Mucosa of gallbladder (tissue), 1 donor: Measurements from ENCODE around the gene CELSR3. TPM values are rescaled to one million over a fixed set of nuclear protein-coding genes. Genes with fewer than 3 reads are reported as not detected.

Source experiments
- DNase-seq: peaks from one replicate; pipeline ENCODE4 v3.0.0-alpha.2; 2020; ENCODE audit warnings: low spot score
- total RNA-seq: library from RNA; stranded (reverse); gene quantifications from one replicate; pipeline ENCODE4 v1.2.1, GENCODE V29; 2021
- donor health status: DM: no; HTN: no; CAD: no.

The CELSR3 gene
- total RNA-seq, 1 donor from 2014 or later, result 0.75 TPM

GRCh38 chr3:48662145-48662752 is 437 bp downstream of the CELSR3 start:
- DNase-seq, result no peak

DNA sequence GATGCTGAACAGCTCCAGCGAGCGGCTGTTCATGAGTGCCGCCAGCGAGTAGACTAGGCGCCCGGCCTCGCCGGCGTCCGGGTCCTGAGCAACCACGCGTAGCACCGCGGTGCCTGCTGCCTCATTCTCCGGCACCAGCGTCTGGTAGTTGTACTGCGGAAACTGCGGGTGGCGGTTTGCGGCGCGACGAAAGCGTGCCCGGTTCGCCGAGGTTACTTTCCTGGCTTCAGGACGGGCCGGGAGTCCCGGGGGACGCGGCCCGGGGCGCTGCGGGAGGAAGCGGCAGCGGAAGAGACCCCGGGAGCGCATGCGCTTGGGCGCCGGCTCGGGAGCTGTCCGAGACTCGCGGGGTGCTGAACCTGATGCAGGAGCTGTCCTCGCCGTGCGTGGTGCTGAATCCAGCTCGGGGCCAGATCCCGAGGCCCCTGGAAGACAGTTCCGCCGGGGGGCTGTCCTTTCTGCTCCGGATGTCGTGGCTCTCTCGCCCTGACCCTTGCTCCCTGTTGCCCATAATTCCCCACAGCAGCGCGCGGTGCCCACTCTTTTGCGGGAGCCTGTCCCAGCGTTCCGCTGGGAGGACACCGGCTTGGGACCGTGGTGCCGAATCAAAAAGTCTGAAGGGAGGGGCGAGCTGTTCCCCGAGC is 1.1 kb downstream of the CELSR3 start:
- peak; percentile 70 for DNase-seq

GRCh38 chr3:48660800-48661400 is 1.8 kb downstream of the CELSR3 start:
- no peak for DNase-seq

GRCh38 chr3:48656841-48657281 is 5.8 kb downstream of the CELSR3 start:
- no peak for DNase-seq

DNA sequence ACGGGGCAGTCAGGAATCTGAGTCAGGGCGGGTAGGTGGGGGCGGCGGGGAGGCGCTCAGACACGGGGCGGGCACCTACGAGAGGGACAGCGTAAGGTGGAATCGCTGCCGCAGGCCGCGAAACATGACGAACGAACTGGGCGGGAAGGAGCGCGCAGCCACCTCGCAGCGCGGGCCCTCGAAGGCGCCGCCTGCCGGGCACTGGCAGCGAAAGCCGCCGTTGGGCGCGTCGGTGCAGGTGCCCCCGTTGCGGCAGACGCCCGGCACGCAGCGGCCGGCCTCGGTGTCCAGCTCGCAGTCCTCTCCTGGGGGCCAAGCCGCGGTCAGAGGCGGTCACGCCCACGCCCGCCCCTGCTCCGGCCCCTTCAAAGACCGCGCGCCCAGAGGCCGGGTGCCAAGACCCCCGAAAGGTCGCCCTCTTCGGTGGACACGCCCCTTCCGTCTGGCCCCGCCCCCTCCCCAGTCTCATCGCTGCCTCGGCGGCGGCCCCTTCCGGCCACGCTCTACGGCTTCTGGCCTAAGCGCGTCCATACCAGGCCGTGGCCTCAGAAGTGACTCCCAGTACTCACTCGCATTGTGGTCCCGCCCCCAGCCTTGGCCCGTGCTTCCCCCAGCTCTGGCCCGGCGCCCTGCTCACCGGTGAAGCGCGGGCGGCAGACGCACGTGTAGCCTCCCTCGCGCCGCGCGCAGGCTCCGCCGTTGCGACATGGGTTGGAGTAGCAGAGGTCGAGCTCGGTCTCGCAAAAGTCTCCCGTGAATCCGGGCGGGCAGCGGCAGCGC is 6.4 kb downstream of the CELSR3 start:
- peak; percentile 76 for DNase-seq

DNA sequence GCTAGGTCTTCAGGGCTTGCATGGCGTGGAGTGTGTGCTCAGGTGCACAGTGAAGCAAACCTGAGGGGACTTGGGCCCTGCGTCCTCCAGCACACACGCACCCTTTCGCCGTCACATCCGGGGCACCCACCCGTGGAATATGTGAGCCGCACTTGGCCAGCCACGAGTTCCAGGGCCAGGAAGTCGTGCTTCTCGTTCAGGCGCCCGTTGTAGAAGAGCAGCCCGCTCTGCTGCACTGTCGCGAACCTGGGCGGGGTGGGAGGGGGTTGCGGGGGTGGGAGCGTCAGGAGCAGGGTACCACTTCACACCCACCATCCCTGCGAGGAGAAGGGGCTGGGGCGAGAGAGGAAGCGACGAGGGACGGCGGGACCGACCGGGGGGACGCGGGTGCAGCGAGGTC is 7.1 kb downstream of the CELSR3 start:
- DNase-seq, result no peak

DNA sequence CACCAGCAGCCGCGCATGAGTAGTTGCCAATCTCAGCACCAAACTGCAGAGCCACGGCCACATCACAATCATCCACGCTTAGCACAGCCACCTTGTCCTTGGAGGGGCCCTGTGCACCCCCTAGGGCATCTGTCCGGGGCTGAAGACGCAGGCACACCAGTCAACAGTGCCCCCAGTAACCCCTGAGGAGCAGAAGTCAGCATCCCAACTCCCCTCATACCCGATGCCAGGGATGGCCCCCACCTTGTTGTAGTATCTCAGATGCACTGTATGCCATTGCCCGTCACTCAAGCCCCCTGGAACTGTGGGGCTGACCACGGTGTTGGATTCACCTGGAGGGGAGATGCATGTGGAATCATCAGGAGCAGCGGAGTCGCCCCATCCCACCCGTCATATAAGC is 7.6 kb downstream of the CELSR3 start:
- DNase-seq, result no peak

DNA sequence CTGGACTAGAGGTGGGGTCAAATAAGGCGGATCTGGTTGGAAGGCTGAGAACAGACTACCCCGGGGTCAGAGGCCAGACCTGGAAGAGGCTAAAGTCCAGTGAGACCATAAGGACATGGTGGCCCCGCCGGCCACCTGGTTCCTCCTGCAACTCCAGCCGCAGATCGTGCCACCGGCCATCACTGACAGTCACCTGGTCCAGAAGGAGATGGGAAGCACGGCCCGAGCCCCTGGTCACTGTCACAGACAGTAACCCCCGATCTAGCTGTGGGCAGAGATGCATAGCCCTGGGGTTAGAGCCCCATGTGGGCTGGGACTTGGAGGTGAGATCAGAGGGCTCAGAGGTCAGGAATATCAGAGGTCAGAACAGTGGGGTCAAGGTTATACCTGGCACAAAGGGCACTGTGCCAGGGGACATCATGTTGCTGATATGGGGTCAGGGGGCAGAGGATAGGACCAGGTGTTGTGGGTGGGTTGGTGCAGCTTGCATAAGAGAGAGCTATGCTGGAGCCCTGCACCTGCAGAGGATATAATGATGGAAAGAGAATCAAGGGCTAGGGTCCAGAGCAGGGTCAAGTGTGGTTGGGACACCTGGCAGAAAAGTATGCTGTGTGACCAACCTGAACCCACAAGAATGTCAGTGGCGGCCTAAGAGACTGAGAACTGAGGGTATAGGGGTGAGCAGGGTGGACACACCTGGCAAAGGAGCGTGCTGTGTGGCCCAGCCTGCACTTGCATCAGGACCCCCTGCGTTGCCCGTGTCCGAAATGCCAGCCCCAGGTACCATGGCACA is 9.6 kb downstream of the CELSR3 start:
- DNase-seq, result no peak

DNA sequence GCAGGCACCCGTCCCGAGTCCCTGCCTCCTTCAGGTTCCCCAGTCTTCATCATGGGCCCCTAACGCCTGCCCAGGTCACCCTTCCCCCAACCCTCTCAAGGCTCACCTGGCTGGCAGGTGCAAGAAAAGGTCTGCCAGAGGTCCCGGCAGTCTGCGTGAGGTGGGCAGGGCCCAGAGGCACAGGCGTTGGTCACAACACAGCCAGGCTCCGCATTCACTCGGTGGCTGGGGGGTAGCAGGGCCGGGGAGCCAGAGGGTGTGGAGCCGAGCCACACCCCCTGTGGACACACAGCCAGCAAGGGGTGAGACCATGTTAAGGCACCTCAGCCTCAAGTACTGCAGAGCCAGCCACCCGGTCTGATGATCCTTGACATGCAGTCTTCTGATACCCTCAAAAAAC is 10.9 kb downstream of the CELSR3 start:
- no peak for DNase-seq

DNA sequence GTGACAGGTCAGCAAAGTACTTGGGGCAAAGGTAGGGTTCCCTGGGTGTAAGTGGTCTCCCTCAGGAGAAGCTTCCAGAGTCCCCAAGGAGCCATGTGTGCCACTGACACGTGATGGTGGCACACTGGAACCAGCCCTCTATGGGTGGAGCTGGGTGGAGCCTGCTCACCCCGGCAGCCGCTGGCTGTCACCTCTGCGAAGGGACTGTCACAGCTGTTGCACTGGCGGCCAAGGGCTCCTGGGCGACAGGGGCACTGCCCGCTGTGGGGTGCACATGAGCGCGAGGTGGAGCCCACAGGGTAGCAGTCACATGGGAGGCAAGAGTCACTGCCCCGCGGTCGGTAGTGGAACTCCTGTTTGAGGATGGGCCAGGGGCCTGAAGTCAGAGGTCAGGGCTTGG is 12.0 kb downstream of the CELSR3 start:
- no peak for DNase-seq

- no peak for DNase-seq
Observed at GRCh38 chr3:48648188-48648850, 14.4 kb downstream of the CELSR3 start.

DNA sequence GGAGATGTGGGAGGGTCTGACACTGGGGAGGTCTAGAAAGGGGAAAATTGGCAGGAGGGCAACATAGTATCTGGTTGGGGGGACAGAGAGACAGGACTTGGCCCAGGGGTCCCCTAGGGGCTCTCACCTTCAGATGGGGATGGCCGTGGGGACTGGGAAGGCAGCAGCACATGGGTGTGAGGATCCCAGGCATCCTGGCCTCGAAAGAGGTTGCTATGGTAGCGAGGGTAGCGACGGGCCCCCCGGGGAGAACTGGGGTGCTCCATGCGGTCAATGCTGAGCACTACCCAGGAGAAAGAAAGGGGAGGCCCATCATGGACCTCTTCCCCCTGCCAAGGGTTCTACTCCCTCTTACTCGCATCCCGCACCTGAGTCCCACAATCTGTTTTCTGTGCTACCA is 15.0 kb downstream of the CELSR3 start:
- no peak for DNase-seq

GRCh38 chr3:48644898-48645760 is 17.6 kb downstream of the CELSR3 start:
- no peak for DNase-seq

DNA sequence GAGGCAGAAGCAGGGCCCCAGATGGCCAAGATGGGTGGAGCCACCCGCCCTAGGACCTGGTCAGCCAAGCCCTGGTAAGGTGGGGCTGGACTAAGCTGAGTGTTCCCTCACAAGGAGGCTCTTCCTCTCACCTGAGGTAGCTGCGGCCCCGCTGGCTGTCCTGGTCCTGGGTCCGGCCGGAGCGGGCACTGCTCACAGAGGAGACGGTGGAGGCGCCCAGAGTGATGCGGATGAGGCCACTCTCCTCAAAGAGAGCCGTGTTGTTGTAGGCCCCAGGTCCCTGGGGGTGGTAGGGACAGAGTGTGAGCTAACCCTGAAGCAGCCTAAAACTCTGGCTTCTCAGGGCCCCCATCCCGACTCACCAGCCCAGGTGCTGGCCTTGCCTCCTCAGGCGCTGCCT is 20.1 kb downstream of the CELSR3 start:
- DNase-seq, result no peak

DNA sequence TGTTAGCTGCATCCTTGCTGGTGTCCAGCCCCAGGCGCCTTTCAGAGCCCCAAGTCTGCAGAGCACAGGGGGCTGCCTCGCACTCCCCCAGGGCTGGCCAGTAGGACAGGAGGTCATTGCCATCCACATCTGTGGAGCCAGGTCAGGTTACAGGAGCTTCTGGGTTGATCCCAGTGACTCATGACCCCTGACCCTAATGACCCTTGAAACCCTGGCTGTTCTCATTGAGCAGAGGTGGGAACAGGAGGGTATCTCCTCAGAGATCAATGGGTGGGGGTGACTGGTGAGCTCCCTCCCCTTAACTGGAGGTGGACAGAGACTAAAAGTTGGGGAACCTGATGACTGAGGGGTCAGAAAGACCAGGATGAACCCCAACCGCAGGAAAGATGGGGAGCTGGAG is 21.3 kb downstream of the CELSR3 start:
- no peak for DNase-seq

DNA sequence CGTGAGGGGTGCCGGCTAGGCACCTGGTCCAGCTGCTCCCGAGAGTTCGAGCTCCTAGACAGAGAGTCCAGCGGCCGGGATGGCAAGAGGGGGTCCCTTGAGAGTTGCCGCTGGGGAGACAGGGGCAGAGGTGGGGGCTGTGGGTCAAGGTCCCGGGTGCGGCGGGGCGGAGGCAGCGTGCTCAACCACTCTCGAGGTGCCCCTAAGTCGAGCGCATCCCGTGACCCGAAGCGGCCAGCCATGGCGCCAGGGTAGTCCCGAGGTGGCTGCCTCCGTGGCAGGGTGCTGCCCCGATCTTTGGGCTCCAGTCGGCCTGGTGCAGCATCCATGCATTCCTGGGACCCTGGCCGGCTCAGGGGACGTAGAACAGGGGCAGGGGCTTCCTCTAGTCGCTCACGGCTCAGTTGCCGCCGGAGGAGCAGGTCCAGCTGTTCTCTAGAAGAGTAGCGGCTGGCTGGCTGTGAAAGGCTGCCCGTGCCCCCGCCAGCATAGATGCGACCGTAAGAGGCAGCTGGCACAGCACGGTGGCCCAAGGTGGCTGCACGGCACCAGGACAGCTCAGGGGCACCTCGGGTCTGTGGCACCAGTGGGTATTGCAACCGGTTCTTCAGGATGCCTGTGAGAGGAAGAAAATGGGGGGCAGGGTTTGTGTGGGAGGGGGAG is 22.6 kb downstream of the CELSR3 start:
- no peak for DNase-seq

DNA sequence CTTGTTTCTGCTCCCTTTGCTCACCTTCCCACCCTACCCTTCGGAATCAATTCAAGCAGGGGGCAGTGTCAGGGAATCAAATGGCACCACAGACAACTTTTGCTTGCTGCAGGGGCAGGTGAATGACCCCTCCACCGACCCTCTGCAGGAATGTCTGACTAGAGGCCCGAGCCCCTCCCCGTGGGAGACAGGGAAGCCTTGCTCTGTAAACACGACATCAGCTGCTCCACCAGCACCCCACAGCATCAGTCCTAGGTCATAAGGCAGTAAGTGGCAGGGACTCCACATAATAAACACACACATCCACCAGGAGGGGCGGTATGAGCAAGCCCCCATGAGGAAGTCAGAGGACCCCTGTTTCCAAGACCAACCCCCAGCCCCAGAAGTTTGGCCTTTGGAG is 25.4 kb downstream of the CELSR3 start:
- DNase-seq, result no peak

DNA sequence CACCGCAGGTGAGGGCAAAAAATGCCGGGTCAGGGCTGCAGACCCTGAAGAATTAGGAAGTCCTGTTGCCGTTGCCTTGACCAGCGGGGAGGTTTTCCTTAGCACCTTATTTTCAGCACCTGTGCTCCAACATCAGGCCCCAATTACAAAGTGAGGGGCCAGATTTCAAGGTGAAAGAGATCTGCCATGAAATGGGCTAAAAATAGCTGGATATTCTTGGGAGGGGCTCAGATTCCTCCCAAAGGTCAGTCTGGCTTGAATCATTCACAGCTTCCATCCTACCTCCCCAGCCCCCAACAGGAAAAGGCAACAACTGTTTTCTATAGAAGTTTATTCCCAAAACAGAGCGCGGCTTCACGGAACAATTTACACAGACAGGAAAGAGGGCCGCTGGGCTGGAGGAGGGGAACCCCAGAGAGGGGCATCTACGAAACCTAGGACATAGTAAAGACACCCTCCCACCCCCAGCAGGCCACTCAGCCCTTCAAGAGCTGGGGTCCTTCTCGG is 26.5 kb downstream of the CELSR3 start:
- no peak for DNase-seq

DNA sequence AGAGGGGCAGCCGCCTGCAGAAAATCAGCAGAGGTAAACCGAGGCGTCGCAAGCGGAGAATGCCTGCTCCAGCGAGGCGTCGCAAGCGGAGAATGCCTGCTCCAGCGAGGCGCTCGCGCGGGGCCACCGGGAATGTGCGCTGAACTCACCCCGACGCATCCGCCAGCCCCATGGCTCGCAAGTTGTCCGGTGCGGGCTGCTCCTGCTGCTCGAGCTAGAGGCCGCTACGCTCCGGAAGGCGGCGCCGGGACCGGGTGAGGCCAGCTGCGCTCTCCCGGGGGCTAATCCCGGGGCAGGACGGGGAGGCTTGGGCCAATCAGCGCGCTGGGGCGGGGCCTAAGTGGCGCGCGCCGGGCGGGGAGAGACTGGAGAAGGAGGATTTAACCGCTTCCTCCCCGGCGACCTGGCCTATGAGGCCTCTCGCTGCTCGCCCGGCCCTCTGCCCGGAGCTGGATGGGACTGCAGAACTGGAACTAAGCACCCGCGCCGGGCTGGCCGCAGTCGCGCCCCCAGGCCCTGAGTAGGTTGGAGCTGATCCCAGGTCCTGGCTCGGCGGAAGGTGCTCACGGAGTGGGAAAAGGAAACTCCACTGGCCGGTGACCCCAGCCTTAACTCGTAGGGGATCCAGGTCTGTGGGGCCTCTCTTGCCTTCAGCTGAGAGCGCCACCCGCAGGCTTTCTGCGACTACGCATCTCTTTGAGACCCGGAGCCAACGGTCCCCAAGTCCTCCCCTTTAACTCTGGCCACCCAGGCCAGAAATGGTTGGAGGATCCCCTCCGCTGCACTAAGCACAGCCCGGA is 27.3 kb downstream of the CELSR3 start, which contains the start of gene SLC26A6:
Gene SLC26A6, minus strand, starts transcription at position 240 of the 800 bp plus-strand sequence. Its CDS starts 68 bp downstream, at position 172.
- DNase-seq, result peak; percentile 96
